Measurements from ENCODE around the gene VWA8.

GRCh38 chr13:41670873-41671443 lies 290.0 kb downstream of the VWA8 start:
- TF ChIP-seq POLR2A (IDR thresholded peaks at IDR 0.05) (no peak), CTCF (IDR thresholded peaks at IDR 0.05) (no peak)
